ENCODE measurements around the gene DIPK1A.
A peak's percentile ranks its signal among the peaks of the same experiment; 100 is the strongest.
"Not testable (repeated sequence)": the region's sequence is repeated elsewhere in the genome, so short reads cannot be mapped to it uniquely, and the experiment has no call there.

Gene DIPK1A

DNA sequence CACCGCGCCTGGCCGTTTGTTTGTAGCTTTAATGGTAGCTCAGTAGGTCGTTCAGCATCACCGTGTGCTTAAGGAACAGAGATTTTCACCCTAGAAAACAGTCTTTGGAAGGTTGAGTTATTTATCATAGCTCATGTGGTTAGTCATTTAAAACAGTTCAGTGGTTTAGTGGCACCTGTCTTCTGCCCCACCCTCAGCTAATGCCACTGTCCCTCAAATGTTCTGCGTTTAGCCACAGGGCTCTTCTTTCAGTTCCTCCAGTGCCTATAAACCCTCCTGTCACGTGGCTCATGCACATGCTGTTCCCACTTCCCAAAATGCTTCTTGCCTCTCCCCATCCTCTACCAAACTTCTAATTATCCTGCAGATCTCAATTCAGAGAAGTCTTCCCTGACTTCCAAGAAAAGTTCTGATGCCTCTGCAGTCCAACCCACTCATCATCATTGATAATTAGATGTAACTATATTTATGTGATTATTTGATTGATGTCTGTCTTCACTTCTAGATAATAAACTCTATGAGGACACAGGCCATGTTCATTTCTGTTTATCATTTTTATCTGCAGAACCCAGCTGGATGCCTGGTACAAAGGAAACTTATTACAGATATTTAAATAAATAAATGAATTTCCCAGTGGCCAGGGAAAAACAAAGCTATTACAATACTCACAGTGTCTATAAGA, 14.4 kb upstream of the DIPK1A start:
- DNase-seq: no peak

DNA sequence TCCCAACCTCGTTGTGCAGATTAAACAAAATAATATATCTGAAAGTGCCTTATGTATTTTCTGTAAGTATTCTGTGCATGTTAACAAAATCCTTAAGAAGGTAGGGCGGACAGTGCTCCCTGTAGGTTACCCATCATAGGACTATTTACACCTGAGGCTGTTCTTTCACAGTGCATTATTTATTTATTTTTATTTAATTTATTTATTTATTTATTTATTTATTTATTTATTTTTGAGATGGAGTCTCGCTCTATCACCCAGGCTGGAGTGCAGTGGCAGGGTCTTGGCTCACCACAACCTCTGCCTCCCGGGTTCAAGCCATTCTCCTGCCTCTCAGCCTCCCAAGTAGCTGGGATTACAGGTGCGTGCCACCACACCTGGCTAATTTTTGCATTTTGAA, 12.8 kb upstream of the DIPK1A start:
- DNase-seq: not testable (repeated sequence)

DNA sequence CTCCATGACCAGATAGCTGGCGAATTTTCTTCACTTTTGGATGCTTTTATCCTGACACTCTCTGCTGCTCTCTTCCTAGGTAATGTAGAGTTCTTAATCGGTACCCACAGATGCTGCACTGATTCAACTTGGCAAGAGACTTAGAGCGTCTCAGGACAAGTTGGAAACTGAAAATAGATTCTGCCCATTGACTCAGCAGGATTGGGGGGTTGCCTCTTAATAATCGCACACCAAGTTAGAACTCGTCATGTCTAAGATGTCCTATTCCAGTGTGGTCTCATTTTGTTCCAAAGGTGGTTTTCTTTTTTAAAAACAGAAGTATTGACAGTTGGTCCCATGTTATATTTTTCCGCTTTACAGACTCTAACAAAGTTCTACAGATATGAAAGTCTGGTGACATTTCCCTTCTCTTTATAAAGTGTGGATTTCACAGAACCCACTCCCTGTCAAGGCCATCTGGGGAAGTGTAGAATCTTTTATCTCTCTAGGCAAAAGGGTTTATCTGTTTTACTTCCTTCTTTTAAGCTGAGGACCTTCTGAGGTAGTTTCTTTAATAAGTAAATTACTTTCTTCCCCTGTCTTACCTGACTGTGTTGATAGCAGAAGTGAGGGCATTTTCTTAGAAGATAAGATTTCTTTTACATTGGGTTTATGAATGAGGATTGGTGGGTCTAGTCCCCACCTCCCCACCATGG, 12.1 kb upstream of the DIPK1A start:
- no peak for DNase-seq

DNA sequence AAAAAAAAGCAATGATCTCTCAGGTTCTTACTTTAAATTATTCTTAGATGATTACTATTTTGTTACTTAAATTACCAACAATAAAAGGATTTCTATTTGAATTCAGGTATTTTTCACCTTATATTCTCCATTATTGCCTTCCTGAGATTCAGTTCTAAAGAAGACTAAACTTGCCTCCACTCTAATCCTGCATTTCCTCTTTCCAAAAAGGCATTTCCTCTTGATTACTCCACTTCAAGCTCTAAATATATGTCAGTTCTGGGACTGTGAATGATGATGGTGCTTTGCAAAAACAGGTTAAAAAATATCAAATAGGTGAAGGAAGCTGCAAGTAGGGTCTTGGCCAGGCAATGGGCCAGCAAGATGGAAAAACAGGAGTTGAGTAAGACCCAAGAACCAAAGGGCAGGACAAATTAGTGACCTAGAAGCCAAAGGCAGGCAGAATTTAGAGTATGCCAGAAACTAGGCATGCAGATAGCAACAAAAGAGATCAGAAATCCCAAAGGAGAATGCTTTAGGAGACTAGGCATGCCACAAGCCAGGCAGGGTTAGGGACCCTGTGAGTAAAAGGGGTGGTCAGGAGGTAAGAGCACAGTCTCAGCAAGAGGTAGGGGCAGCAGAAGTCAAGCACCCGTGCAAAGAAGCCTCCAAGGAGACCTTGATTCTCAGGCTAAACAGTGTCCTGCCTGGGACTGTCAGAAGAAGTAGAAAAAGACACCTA, 11.3 kb upstream of the DIPK1A start:
- no peak for DNase-seq

DNA sequence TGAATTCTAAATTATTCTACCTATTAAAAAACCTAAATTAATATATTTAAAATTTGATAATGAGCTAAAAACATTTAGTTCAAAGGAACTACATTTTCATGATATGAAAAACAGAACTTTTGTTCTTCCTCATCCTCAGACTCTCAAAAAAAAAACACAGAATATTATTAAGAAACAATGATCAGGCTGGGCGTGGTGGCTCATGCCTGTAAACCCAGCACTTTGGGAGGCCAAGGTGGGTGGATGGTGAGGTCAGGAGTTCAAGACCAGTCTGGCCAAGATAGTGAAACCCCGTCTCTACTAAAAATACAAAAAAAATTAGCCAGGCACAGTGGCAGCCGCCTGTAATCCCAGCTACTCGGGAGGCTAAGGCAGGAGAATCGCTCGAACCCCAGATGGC, 10.7 kb upstream of the DIPK1A start:
- DNase-seq: not testable (repeated sequence)

DNA sequence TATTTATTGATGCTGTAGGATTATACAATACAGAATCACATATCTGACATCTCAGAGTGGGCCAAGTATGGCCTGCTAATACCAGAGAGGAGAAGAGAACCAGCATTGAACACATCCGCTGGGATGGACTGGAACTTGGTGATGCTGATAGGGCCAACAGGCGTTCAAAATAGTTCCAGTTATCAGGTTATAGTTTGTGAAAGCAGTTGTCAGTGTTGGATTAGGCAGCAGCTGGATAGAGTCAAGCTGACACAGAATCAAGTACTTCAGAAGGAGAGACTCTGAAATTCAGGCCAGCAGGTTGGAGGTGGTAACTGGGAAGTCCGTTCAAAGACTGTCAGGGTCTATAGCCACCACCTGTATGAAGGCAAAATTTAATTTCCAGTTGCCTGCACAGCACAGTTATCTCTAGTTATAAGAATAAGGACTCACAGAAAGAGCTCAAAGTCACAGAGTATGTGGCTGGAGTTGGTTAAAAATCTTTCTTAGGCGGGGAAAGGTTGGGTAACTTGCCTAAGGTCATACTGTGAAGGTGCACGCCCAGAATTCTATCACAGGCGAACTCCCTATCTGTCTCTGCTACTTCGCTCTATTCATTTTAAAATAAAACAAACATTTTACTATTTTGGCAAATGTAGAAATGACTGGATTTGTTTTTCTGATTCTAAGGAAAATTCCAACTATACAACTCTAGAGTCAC, 9.9 kb upstream of the DIPK1A start:
- no peak for DNase-seq

DNA sequence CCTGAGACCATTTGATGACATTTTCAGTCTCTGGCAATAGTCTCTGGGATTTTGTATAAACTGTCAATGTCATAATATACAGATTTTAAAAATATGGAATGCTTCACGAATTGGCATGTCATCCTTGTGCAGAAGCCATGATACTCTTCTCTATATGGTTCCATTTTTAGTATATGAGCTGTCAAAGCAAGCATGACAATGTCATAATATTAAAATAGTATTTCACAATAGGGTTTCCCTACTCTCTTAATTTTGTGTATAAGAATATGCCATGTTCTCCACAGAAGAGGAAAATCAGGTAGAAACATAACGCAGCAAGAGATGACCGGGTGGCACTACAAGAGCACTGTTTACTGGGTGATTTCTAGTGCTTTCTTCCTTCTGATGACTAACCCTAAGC, 8.3 kb upstream of the DIPK1A start:
- no peak for DNase-seq

DNA sequence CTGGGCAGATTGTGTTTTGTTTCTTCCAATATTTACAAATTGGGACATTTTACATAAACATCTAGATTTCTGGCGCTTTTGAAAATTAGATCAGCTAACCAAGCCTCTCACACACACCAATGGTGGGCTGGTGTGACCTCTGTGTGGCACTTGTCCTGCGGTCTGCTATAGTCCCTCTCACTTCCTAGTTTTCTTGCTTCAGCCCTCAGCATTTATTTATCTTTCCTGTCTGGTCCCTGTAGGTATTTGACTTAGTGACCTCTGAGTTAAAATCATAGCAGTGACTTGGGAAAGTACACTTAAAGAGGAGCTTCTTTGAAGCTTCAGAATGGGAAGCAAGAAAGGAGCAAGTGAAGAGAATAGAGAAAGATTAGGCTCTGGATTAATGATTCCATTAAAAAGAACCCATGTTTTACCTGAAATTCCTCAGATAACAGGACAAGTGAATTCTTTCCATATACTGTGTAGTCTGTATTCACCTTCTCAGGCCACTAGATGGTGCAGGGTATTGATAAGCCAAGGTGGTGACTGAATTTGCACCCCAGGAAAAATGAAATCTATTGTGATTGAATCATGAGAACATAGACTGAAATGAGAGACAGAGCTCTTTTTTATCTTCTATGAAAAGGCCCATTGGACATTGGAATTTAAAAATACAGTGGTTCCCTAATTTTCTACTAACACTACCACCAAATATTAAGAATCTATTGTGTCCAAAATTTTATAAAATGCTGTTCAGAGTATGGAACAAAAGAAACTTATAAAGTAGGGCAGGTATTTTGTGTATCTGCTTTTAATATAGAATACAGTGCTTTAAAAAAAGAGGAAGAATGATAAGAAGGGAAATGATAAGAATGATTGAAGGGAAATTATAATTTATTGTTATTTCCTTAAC, 7.1 kb upstream of the DIPK1A start:
- DNase-seq: no peak

DNA sequence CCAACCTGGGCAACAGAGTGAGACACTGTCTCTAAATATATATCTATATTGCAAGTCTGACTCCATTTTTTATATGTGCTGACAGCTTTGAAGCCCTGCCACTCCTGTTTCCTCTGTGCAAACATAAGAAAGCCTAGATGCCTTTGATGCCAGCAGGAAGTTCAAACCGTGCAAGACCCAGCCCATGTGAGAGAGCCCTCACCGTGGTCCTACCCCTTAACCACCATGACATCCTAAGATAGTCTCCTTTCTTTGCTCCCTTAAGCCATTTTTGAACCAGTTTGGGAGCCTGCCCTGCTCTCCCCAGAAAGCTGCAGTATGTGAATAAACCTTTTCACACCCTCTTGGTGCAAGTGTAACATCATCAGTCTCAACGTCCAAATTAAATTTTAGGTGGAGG, 3.7 kb upstream of the DIPK1A start:
- DNase-seq: no peak

DNA sequence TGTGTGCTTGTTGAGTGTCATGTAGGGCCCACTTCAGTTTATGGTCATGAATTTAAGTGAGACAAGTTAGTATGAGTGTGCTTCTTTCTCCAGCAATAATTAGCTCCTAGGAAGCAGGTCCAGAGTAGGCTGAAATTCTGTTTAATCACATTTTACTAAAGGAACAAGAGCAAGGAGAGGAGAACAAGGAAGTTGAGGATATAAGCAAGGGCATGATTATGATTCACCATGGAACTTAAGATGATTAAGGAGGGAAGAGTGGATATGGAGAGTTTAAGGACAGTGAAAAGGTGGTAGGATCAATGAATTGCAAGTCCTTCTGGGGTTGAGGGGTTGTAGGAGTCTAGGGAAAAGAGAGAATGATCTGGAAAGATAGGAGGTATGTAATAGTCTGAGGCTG, 3.1 kb upstream of the DIPK1A start:
- DNase-seq: no peak

DNA sequence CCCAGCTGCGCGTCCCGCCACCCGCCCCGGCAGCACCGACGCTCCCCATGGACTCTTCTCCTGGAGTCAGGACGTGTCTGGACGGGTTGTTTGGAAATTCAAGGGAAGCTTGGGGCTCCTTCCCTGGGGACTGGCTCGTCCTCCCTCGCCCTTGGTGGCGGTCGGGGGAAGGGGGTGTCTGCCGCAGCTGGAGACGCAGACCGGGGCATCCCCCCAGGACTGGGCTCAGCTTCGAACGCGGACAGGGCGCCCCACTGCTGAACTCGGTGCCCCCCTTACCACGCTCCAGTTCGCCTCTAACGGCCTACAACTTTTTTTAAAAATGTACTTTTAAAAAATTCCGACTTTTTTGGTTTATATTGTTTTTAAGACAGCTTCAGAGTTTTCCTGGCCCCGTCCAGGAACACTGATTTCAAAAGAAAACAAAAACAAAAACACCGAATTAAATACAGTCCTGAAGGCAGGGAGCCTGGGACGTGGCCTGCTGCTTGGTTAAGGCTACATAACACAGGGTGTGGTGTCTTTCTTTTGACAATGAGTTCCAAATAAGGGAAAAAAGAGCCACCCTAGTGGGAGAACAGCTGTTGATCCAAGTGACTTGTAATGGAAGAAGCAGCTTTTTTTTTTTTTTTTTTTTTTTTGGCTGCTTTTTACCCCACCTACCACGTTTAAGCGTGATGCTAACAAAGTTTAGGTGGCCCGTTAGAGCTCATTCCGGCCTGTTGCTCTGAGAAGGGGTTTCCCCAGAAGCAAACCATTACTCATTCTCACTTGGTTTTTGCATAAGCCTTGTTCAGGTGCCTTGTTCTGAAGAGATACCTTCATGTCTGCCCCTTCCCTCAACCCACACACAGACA, 862 bp upstream of the DIPK1A start:
- DNase-seq: peak; percentile 79

DNA sequence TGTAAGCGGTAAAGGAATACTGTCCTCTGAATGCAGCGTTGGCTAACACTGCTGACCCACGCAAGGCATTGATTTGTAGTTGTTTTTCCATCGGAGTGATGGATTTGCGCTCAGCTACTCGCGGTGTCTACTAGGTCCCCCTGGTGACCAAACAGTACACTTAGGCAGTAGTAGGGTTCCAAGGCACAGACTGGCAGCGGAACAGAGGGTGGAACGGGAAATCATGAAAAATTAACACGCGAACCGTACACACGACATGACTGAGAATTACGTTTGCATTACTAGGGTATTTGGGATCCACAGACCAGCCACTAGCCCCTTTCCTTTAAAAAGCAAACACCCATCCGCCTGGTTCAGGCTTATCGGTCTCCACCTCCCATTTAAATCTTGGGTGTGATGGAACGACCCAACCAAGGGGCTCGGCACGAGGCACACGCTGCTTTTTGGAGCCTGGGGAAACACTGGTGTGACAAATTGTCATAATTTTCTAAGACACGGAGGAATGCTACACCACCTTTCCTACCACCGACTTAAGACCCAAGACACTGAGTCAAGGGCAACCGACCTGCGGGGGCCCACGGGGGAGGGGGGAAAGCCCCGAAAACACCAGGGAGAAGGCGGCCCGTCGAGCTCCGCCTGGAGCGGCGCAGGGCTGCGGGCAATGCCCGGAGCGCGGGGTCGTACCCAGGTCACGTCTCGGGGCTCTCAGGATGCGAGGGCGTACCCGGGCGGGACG, 699 bp downstream of the DIPK1A start:
- DNase-seq: peak; percentile 84

DNA sequence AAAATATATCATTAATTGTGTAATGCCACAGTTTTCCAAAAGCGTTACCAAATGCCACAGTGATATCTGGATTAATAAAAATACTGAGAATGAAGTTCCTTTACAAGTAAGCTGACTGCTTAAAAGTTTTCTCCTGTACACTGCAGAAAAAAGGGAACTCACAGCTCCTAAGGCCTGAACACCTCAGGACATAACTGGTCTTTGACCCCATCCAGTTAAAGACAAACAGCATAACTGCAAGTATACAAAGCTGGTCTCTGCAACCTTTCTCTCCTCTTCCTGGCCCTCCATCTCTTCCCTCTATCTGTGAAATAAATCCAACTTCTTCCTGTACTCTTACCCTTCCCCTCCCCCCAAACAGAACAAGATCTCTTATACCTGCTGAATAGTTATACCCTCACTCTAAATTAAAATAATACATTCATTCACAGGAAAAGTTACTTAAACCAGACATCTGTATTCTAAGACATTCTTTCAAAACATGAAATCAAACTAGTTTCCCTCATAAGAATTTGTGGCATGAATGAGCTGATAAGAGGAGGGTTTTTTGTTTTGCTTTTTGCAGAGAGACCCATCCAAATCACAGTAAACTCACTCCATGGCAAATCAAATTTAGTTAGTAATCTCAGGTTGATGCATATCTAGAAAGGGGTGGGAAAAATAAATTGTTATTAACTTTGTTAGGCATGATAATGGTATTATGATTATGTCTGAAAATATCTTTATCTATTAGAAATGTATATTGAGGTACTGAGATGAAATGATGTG, 2.9 kb downstream of the DIPK1A start:
- no peak for DNase-seq

DNA sequence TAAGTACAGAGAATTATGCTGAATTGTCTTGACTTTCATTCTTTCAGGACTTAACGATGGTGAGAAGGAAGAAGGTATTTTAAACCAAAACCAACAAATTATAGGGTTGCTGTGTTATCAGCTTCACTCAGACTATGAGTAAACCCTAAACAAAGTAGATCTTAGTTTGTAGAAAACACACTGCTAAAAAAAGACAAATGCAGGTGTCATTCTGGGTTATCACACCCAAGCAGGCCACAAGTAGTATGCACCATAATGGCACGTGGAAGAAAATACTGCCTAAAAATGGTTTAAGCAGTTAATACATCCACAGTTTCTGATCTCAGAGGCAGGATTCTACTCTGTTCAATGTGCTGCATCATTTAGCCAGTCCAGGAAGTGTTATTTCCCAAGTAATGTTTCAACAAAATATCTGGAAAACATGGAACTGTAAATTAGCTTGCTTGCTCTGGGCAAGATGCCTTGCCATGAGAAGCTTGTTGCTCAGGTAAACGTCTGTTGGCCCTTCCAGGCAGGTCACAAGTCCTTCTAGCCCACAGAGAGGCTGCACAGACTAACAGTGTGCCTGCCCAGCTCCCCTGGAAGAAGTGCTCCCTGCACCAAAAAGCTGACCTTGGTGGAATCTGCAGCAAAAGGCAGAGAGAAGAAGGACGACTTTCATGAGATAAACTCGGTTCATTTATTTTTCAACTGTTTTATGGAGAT, 4.1 kb downstream of the DIPK1A start:
- DNase-seq: no peak

DNA sequence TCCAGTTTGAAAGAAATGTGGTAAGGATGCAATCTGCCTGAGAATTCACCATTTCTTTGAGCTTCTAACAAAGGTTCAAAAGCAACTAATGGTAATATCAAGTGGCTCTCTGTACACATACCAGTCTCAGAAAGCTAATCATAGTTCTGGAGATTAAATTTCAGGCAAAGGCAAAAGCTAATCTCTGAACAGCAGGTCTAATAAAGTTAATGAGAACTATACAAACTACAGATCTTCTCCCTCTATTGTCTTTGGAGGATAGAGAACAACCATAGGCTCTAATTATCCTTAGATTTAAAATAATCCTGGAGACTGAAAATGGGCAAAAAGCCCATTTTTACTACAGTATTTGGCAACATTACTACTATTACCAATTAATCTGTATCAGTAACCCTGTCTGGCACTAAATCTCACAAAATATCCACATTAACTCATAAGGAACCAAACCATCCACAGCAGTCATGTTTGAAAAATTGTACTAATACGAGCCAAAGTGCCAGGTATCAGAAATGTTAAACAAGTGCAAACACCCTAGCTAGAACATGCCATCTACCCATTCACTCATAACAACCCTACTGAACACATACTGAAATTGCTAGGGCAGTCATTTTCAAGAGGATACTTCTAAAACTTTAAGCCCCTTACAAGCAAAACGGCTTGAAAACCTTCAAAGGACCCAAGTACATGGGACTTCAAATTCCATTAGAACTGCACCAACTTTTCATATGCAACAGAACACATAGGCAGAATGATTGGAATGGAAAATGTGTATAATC, 4.8 kb downstream of the DIPK1A start:
- DNase-seq: no peak

DNA sequence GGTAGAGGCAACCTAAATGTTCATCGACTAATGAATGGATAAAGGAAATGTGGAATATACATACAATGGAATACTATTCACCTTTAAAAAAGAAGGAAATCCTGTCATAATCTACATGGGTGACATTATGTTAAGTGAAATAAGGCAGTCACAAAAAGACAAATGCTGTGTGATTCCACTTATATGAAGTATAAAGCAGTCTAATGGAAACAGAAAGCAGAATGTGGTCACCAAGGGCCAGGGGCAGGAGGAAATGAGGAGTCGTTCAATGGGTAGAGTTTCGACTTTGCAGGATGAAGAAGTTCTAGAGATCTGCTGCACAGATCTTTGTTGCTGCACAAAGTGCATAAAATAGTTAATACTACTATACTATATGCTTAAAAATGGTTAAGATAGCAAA, 7.8 kb downstream of the DIPK1A start:
- DNase-seq: no peak

DNA sequence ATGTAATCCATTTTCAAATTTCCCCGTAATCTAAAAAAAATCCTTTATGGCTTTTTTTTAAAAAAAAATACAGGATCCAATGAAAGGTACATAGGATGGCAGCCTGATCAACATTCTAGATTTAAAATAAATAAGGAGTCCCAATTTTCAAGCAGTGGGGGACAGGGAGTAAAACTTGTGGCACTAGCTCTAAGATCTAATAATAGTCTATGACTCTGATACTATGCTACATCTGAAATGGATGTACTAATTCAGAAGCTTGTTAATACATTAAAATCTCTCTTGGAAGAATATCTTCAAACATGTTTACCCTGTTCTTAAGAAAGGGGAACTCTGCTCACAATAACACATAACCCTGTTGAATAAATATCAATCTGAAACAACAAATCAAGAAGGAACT, 8.5 kb downstream of the DIPK1A start:
- DNase-seq: no peak

DNA sequence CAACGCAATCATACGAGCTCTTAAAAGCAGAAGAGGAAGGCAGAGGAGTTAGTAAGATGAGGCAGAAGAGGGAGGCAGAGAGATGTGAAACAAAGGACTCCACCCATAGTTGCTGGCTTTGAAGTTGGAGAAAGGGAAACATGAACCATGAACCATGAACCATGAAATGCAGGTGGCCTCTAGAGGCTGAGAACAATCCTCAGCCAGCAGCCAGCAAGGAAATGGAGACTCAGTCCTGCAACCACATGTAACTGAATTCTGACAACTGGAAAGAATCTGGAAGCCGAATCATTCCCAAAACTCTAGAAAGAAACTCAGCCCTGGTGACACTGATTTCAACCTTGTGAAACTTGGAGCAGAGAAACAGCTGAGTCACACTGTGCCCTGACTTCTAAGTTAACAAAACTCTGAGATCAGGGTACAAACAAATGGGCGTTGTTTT, 10.1 kb downstream of the DIPK1A start:
- no peak for DNase-seq
